ENCODE data around the gene CTNNBL1.

Gene CTNNBL1

DNA sequence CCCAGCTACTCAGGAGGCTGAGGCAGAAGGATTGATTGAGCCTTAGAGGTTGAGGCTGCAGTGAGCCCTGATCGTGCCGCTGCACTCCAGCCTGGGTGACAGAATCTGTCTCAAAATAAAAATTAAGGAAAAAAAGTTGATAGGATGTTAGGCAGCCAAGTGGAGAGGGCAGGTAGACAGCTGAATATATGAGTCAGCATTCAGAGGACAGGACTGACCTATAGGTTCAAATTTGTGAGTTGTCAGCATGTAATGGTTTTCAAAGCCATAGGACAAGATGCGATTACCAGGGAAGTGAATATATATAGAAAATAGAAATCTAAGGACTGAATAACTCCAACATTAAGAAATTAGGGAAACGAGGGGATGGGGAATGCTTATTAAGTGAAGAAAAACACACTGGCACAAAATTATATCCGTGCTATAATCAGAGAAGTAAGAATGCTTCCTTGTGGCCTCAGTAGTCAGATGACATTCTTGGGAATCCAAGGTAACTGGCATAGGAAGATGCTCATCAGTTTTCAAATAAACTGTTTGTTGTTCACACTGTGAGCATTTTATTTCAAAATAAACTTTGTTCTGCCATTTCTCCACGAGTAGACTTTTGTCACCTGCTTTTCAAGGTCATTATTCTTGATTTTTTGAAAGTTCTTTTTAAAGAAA is 145.1 kb downstream of the CTNNBL1 start:
- Histone ChIP-seq H3K14ac (ENCODE audit: low read length in 2 of 2) (no peak overlapping the region), H3K9ac (ENCODE audit: low read length) (no peak overlapping the region), H3K4me2 (ENCODE audit: low read length, poor library complexity, severe bottlenecking) (no peak overlapping the region), H3K36me3 (ENCODE audit: control insufficient read depth in 1 of 2, insufficient read depth in 2 of 2, low read depth in 1 of 2, low read length in 2 of 2) (peaks cover 6 to 40% of the 10 kb centered on the region in 2 experiments), H2AK5ac (ENCODE audit: low read length, severe bottlenecking) (no peak overlapping the region), H3K4ac (ENCODE audit: low read depth in 1 of 2, low read length in 2 of 2) (no peak overlapping the region), H4K8ac (ENCODE audit: low read length) (no peak overlapping the region), H3K4me1 (ENCODE audit: control insufficient read depth, insufficient read depth, low read depth, low read length) (no peaks in the 10 kb centered on the region), H3K4me3 (ENCODE audit: insufficient read depth in 1 of 2, low read depth in 1 of 2, low read length in 2 of 2) (no peak overlapping the region), H4K91ac (ENCODE audit: low read length) (no peak overlapping the region), H3K18ac (ENCODE audit: low read depth in 1 of 2, low read length in 2 of 2) (no peak overlapping the region), H3K9me3 (ENCODE audit: control insufficient read depth, low read length) (no peaks in the 10 kb centered on the region), H3K23ac (ENCODE audit: low read length in 2 of 2) (no peak overlapping the region), H2AFZ (ENCODE audit: low read depth, low read length) (no peak overlapping the region), H2BK120ac (ENCODE audit: low read depth, low read length) (no peak overlapping the region), H3K79me1 (replicated peaks; ENCODE audit: low read length, poor library complexity, severe bottlenecking) (peaks cover 12% of the 10 kb centered on the region), H2BK12ac (ENCODE audit: low read length in 2 of 2) (no peak overlapping the region), H2BK5ac (ENCODE audit: low read depth, low read length, poor library complexity, severe bottlenecking) (no peak overlapping the region), H3K27ac (ENCODE audit: low read length, poor library complexity, severe bottlenecking) (no peak overlapping the region), H3K27me3 (ENCODE audit: control insufficient read depth in 1 of 2, insufficient read depth in 1 of 2, low read length in 2 of 2) (no peaks in the 10 kb centered on the region), H2BK15ac (ENCODE audit: low read depth, poor library complexity, severe bottlenecking) (no peak overlapping the region)
- DNase-seq = no peak
- 95% methylated on average over 4 of the region's 6 CpGs for WGBS

DNA sequence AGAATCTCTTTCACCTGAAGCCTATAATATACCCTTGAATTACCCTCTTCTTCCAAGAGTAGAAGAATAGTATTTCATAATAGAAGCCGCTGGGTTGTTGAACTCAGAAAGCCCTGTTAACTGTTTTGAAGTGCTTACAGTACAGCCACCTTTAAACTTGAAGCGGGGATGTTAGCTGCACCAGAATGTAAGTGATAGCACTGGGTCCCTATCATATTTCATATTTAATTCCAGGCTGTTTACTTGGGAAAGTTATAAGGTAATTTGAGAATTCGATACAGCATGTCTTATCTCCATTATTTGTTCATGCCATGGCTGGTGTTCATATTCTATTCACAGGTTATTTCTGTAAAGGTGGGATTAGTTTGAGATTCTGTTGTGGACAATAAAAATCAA is 145.6 kb downstream of the CTNNBL1 start:
- H3K27me3 ChIP-seq (ENCODE audit: control insufficient read depth in 1 of 2, insufficient read depth in 1 of 2, low read length in 2 of 2) = no peaks in the 10 kb centered on the region
- H3K4me1 ChIP-seq (ENCODE audit: control insufficient read depth, insufficient read depth, low read depth, low read length) = no peaks in the 10 kb centered on the region
- no peak overlapping the region for H4K8ac ChIP-seq (ENCODE audit: low read length)
- no peaks in the 10 kb centered on the region for H3K9me3 ChIP-seq (ENCODE audit: control insufficient read depth, low read length)
- H3K27ac ChIP-seq (ENCODE audit: low read length, poor library complexity, severe bottlenecking) = no peak overlapping the region
- no peak overlapping the region for H2BK15ac ChIP-seq (ENCODE audit: low read depth, poor library complexity, severe bottlenecking)
- H2AK5ac ChIP-seq (ENCODE audit: low read length, severe bottlenecking) = no peak overlapping the region
- H3K9ac ChIP-seq (ENCODE audit: low read length) = no peak overlapping the region
- H2BK12ac ChIP-seq (ENCODE audit: low read length in 2 of 2) = no peak overlapping the region
- H3K14ac ChIP-seq (ENCODE audit: low read length in 2 of 2) = no peak overlapping the region
- H3K36me3 ChIP-seq (ENCODE audit: control insufficient read depth in 1 of 2, insufficient read depth in 2 of 2, low read depth in 1 of 2, low read length in 2 of 2) = peaks cover 6 to 45% of the 10 kb centered on the region in 2 experiments
- H3K4me3 ChIP-seq (ENCODE audit: insufficient read depth in 1 of 2, low read depth in 1 of 2, low read length in 2 of 2) = no peak overlapping the region
- no peak overlapping the region for H3K4ac ChIP-seq (ENCODE audit: low read depth in 1 of 2, low read length in 2 of 2)
- H3K23ac ChIP-seq (ENCODE audit: low read length in 2 of 2) = no peak overlapping the region
- no peak for DNase-seq
- H3K18ac ChIP-seq (ENCODE audit: low read depth in 1 of 2, low read length in 2 of 2) = no peak overlapping the region
- no peak overlapping the region for H2AFZ ChIP-seq (ENCODE audit: low read depth, low read length)
- H2BK120ac ChIP-seq (ENCODE audit: low read depth, low read length) = no peak overlapping the region
- no peak overlapping the region for H2BK5ac ChIP-seq (ENCODE audit: low read depth, low read length, poor library complexity, severe bottlenecking)
- no peak overlapping the region for H4K91ac ChIP-seq (ENCODE audit: low read length)
- no peak overlapping the region for H3K4me2 ChIP-seq (ENCODE audit: low read length, poor library complexity, severe bottlenecking)
- 75% methylated on average over 2 of the region's 3 CpGs for WGBS
- peaks cover 12% of the 10 kb centered on the region for H3K79me1 ChIP-seq (replicated peaks; ENCODE audit: low read length, poor library complexity, severe bottlenecking)

DNA sequence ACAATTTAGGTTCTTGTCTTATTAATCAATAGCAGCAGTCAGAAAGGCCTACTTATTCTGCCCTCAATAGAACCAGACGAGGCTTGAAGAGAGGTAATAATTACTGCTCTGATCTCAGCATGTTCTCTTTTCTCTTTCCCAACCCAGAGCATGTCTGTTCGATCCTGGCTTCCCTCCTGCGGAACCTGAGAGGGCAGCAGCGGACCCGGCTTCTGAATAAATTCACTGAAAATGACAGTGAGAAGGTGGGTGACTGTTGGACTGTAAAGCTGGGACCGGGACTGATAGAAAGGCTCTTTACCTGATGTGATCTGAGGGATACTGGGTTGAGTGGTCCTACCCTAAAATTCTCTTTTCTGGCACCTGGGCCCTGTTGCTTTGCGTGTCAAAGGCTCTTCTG is 146.1 kb downstream of the CTNNBL1 start:
- no peak overlapping the region for H3K23ac ChIP-seq (ENCODE audit: low read length in 2 of 2)
- H3K14ac ChIP-seq (ENCODE audit: low read length in 2 of 2) = no peak overlapping the region
- H3K27me3 ChIP-seq (ENCODE audit: control insufficient read depth in 1 of 2, insufficient read depth in 1 of 2, low read length in 2 of 2) = no peaks in the 10 kb centered on the region
- WGBS = 95% methylated on average over 7 of the region's 7 CpGs
- H2BK5ac ChIP-seq (ENCODE audit: low read depth, low read length, poor library complexity, severe bottlenecking) = no peak overlapping the region
- no peak overlapping the region for H3K27ac ChIP-seq (ENCODE audit: low read length, poor library complexity, severe bottlenecking)
- no peak overlapping the region for H2AFZ ChIP-seq (ENCODE audit: low read depth, low read length)
- H4K8ac ChIP-seq (ENCODE audit: low read length) = no peak overlapping the region
- H2BK12ac ChIP-seq (ENCODE audit: low read length in 2 of 2) = no peak overlapping the region
- no peak overlapping the region for H2BK120ac ChIP-seq (ENCODE audit: low read depth, low read length)
- H3K79me1 ChIP-seq (replicated peaks; ENCODE audit: low read length, poor library complexity, severe bottlenecking) = peaks cover 10% of the 10 kb centered on the region
- DNase-seq = no peak
- H3K36me3 ChIP-seq (ENCODE audit: control insufficient read depth in 1 of 2, insufficient read depth in 2 of 2, low read depth in 1 of 2, low read length in 2 of 2) = peaks cover 6 to 45% of the 10 kb centered on the region in 2 experiments
- H2BK15ac ChIP-seq (ENCODE audit: low read depth, poor library complexity, severe bottlenecking) = no peak overlapping the region
- H2AK5ac ChIP-seq (ENCODE audit: low read length, severe bottlenecking) = no peak overlapping the region
- H3K9ac ChIP-seq (ENCODE audit: low read length) = no peak overlapping the region
- no peak overlapping the region for H3K4me3 ChIP-seq (ENCODE audit: insufficient read depth in 1 of 2, low read depth in 1 of 2, low read length in 2 of 2)
- no peak overlapping the region for H3K4me2 ChIP-seq (ENCODE audit: low read length, poor library complexity, severe bottlenecking)
- H3K4ac ChIP-seq (ENCODE audit: low read depth in 1 of 2, low read length in 2 of 2) = no peak overlapping the region
- H3K9me3 ChIP-seq (ENCODE audit: control insufficient read depth, low read length) = no peaks in the 10 kb centered on the region
- no peak overlapping the region for H3K18ac ChIP-seq (ENCODE audit: low read depth in 1 of 2, low read length in 2 of 2)
- H4K91ac ChIP-seq (ENCODE audit: low read length) = no peak overlapping the region
- no peaks in the 10 kb centered on the region for H3K4me1 ChIP-seq (ENCODE audit: control insufficient read depth, insufficient read depth, low read depth, low read length)

DNA sequence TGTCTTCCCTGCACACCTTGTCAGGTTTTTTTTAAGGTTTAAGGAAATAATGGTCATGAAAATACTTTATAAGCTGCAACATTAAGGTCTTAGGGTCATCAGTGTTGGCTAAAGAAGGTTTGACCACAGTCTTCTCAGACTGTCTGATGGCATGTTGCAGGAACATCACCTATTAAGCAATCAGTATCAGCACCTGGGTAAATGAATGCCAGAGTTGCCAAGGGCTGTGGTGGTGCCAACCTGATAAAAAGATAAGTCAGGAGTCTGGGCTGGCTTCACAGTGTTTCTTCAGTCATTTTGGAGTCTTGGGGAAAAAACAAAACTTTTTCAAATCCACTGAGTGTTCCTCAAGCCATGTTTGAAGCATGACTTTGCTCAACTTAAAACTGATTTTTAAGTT is 147.6 kb downstream of the CTNNBL1 start:
- H3K18ac ChIP-seq (ENCODE audit: low read depth in 1 of 2, low read length in 2 of 2) = no peak overlapping the region
- H3K36me3 ChIP-seq (ENCODE audit: control insufficient read depth in 1 of 2, insufficient read depth in 2 of 2, low read depth in 1 of 2, low read length in 2 of 2) = peaks cover 13 to 60% of the 10 kb centered on the region in 2 experiments
- no peak overlapping the region for H3K4ac ChIP-seq (ENCODE audit: low read depth in 1 of 2, low read length in 2 of 2)
- no peak overlapping the region for H2BK15ac ChIP-seq (ENCODE audit: low read depth, poor library complexity, severe bottlenecking)
- no peak overlapping the region for H2AFZ ChIP-seq (ENCODE audit: low read depth, low read length)
- H3K27me3 ChIP-seq (ENCODE audit: control insufficient read depth in 1 of 2, insufficient read depth in 1 of 2, low read length in 2 of 2) = no peaks in the 10 kb centered on the region
- no peak for DNase-seq
- no peak overlapping the region for H2BK12ac ChIP-seq (ENCODE audit: low read length in 2 of 2)
- H3K23ac ChIP-seq (ENCODE audit: low read length in 2 of 2) = no peak overlapping the region
- H3K4me2 ChIP-seq (ENCODE audit: low read length, poor library complexity, severe bottlenecking) = no peak overlapping the region
- no peak overlapping the region for H2AK5ac ChIP-seq (ENCODE audit: low read length, severe bottlenecking)
- no peaks in the 10 kb centered on the region for H3K4me1 ChIP-seq (ENCODE audit: control insufficient read depth, insufficient read depth, low read depth, low read length)
- peaks cover 7% of the 10 kb centered on the region for H3K79me1 ChIP-seq (replicated peaks; ENCODE audit: low read length, poor library complexity, severe bottlenecking)
- H2BK5ac ChIP-seq (ENCODE audit: low read depth, low read length, poor library complexity, severe bottlenecking) = no peak overlapping the region
- H2BK120ac ChIP-seq (ENCODE audit: low read depth, low read length) = no peak overlapping the region
- no peak overlapping the region for H3K27ac ChIP-seq (ENCODE audit: low read length, poor library complexity, severe bottlenecking)
- no peak overlapping the region for H3K4me3 ChIP-seq (ENCODE audit: insufficient read depth in 1 of 2, low read depth in 1 of 2, low read length in 2 of 2)
- no peak overlapping the region for H3K9ac ChIP-seq (ENCODE audit: low read length)
- H3K14ac ChIP-seq (ENCODE audit: low read length in 2 of 2) = no peak overlapping the region
- H4K91ac ChIP-seq (ENCODE audit: low read length) = no peak overlapping the region
- H3K9me3 ChIP-seq (ENCODE audit: control insufficient read depth, low read length) = no peaks in the 10 kb centered on the region
- H4K8ac ChIP-seq (ENCODE audit: low read length) = no peak overlapping the region

Data from mesenchymal stem cell (in vitro differentiated cells and primary cell).